ENCODE results near the gene FAM193B.
"Not testable (repeated sequence)": the region's sequence is repeated elsewhere in the genome, so short reads cannot be mapped to it uniquely, and the experiment has no call there.

Gene FAM193B

GRCh38 chr5:177497292-177498012, 56.9 kb downstream of the FAM193B start, which contains the start of gene PDLIM7:
Gene PDLIM7 (minus strand): TSS chr5:177497604. CDS start chr5:177496512, 1,092 bp downstream.
- peak; percentile 94 for DNase-seq

DNA sequence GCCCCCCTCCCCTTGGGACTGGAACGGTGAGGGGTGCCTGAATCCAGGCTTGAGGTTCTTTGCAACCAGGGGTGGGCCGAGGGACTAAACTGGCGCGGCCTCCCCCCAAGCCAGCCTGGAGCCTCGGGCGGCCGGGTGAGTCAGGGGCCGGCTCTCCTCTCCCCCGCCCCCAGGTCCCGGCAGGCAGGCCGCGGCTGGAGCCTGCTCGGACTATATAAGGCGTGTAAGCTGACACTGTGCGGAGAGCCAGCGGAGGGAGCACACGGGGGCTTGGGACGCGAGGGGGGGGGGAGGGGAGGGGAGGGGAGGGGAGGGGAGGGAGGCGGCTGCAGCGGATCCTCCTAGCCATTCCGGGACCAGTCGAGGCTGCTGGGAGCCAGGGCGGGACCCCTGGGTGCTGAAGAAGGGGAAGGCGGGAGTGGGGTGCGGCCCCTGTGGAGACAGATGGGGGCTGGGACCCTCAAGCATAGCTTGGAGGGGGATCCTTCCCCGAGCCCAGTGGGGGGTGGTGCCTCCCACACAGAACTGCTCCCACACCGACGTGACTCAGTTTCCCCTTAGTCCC, 57.6 kb downstream of the FAM193B start:
- peak; percentile 83 for DNase-seq

- DNase-seq, result no peak
Observed at GRCh38 chr5:177496070-177496726, 58.2 kb downstream of the FAM193B start.

GRCh38 chr5:177495243-177496060, 58.9 kb downstream of the FAM193B start:
- DNase-seq, result peak; percentile 49

DNA sequence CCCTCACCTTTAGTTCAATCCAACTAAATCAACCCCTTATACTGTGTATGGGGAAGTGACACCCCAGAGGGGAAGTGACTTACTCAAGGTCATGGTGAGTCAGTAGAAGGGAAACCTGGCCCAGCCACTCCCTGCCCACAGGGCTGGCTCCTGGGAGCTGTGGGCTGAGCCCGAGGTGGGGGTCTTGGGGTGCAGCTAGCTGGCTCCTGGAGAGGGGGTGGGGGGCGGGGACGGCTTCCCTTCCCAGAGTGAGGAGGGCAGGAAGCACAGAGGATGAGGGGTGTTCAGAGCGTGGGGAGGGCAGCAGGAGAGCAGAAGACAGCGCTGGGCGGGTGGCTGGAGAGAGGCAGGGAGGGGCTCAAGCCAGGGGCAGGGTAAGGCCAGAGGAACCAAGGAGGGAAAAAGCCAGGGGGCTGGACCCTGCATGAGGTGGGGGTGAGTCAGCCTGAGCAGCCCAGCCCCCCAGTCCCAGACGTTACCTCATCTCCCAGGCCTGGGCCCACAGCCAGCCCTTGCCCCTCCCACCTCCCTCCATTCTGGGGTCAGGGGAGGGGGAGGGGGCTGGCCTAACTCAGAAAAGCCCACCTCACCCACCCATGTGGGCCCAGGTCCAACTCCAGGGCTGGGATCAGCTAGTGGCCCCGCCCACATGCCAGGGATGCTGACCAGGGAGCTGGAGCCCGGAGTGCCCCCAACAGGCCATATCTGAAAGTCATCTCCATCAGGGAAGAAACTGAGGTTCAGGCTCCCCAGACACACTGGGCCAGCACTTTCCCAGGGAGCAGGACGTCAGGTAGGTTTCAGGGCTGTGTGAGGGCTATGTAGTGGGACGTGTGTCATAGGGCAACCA, 59.8 kb downstream of the FAM193B start:
- DNase-seq, result peak; percentile 89

DNA sequence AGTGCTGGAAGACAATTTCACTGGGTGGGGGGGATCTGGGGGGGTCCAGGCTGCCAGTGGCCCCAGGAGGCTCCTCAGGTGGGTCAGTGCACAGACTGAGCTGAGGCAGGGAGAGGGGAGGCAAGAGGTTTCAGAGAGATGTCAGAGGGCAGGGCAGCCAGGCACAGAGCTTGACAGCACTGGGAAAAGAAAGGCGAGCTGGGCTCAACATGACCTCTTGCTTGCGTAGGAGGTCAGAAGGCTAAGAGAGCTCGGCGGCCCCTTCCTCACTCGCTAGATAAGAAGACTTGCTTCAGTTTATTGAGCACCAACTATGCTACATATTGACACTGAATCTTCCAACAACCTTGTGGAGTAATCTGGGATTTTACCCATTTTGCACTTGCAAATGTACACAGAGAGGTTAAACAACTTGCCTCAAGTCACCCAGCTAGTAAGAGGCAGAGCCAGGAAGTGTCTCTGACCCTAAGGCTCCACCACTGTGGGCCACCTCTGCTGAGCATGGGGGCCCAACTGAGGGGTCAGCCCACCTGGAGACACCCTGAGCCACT, 60.5 kb downstream of the FAM193B start:
- DNase-seq, result no peak

DNA sequence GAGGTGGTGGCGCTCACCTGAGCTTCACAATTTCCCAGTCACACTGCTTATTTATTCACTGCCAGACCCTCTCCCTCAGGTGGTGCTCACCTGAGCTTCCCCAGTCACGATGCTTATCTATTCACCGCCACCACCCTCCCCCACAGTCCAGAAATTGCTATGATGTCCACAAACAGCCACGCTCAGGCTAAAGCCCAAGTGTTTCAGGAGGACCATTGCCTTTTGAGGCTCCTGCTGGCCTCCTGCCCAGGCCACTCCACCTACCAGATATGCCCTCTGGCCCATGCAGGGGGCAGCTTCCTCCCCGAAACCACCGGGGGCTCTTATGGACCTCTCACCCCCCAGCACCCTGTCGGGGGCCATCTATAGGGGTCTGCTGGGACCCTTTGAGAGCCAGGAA, 61.5 kb downstream of the FAM193B start:
- DNase-seq, result no peak

GRCh38 chr5:177491983-177492746, 62.2 kb downstream of the FAM193B start:
- DNase-seq, result no peak

DNA sequence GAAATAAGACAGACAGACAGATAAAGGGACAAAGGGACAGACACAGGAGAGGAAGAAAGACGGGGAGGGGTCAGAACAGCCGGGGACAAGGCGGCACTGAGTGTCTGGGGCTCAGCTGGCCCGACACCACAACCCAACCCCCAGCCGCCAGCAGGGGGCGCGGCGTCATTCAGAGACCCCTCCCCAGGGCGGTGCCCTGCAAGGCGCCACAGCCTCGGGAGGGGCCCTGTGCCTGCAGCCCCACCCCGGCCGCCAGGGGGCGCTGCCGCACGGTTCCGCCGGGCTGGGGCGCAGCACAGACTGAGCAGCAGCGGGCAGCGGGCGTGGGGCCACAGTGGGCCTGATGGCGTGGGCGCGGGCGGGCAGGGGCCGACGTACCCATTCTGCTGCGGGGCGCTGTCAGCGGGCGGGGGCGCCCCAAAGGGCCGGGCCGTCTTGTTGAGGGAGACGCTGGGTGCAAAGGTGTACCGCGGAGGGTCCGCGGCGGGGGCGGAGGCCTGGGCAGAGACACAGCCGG, 62.9 kb downstream of the FAM193B start:
- no peak for DNase-seq

GRCh38 chr5:177490992-177491391, 63.4 kb downstream of the FAM193B start:
- DNase-seq, result no peak

DNA sequence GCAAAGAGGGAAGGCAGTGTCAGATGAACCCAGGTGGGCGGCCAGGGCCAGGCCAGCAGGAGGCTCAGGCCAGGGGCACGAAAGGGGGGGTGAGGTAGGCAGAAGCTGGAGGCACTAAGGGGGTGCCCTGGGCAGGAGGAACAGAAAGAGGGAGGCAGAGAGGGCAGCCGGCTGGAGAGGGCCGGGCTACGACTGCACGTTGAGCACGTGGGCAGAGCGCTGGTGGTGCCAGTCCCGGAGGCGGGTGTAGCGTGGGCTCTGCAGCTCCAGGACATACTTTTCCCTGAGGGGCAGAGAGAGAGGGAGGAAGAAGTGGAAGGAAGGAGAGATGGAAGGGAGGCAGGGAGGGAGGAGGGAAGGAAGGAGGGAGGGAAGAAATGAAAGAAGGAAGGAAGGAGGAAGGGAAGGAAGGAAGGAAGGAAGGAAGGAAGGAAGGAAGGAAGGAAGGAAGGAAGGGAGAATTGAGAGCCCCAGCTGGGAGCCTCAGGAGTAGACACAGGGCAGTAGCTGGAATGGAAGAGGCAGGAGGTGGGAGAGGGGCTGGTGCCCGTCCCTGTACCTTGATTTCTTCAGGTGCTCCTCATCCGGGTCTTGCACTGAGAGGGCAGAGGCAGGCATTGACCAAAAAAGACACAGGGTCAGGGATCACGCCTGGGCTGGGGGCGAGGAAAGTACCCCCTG, 63.9 kb downstream of the FAM193B start:
- no peak for DNase-seq

- DNase-seq, result no peak
Observed at GRCh38 chr5:177489119-177489716, 65.1 kb downstream of the FAM193B start.

DNA sequence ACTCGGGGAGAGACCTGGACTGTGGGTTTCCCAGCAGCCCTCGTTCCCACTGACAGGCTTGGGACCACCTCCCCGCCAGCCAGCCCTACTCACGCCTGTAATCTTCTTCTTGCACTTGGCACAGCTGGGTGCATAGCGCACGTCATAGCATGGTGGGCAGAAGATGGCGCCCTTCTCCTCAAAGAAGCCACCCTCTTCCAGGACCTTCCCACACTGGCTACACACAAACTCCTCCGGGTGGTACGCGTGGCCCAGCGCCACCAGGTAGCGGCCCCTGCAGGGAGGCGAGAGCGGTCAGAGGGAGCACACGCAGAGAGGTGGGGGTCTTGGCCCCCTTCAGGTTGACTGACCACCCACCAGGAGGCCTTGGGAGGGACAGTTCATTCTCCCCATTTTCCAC, 66.4 kb downstream of the FAM193B start:
- DNase-seq, result no peak

GRCh38 chr5:177487144-177487543, 67.2 kb downstream of the FAM193B start:
- DNase-seq, result no peak

DNA sequence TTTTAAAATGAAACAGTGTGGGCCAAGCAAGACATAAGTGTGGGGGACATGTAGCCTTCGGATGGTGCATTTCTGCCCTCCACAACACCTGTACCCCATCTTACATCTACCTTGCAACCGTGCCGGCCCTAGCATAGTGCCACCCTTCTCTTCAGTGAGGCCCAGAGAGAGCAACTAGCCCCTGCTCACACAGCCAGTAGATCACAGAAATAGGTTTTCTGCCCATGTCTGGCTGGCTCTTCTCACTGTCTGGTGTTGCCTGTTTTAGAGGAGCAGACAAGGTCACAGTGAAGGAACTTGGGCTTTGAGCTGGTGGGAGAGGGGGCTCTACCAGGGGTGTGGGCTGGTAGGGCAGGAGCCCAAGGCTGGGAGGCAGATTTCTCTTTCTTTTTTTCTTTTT, 68.1 kb downstream of the FAM193B start:
- DNase-seq, result no peak

DNA sequence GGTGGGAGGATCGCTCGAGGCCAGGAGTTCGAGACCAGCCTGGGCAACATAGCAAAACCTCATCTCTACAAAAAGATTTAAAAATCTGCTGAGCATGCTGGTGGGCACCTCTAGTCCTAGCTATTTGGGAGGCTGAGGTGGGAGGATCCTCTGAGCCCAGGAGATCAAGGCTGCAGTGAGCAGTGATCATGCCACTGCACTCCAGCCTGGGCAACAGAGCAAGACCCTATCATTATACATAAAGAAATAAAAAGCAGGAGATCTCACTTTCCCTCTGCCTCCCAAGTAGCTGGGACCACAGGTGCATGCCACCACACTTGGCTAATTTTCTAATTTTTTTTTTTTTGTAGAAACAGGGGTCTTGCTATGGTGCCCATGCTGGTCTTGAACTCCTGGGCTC, 68.6 kb downstream of the FAM193B start:
- DNase-seq, result not testable (repeated sequence)

DNA sequence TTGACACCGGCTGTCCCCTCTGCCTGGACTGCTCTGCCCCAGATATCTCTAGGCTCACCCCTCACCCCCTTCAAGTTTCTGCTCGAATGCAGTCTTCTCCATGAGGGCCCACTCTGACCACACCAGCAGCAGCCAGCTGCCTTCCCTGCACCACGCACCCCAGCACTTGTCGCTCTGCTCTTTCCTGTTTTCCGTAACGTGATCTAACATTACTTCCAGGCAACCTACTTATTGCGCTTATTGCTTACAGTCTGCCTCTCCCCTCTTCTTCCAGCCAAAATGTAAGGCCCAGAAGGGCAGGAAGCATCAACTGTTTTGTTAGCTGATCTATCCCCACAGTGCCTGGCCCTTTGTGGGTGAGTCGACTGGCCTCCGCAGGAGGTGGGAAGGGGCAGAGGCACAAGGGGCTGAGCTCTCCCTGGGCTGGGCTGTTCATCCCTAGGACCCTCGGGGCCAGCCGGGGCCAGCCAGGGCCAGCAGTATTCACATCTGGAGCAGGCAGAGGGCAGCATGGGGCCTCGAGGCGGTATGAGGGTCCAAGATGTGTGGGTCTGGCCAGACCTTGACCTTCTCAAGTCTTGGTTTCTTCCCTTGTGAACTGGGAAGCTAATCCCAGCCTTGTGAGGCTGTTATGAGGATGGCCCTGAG, 69.3 kb downstream of the FAM193B start:
- no peak for DNase-seq

GRCh38 chr5:177483994-177484901, 70.1 kb downstream of the FAM193B start:
- DNase-seq, result no peak

Measured in amniotic stem cell (primary cell).